ENCODE results near the gene BCL11B.

The BCL11B gene

DNA sequence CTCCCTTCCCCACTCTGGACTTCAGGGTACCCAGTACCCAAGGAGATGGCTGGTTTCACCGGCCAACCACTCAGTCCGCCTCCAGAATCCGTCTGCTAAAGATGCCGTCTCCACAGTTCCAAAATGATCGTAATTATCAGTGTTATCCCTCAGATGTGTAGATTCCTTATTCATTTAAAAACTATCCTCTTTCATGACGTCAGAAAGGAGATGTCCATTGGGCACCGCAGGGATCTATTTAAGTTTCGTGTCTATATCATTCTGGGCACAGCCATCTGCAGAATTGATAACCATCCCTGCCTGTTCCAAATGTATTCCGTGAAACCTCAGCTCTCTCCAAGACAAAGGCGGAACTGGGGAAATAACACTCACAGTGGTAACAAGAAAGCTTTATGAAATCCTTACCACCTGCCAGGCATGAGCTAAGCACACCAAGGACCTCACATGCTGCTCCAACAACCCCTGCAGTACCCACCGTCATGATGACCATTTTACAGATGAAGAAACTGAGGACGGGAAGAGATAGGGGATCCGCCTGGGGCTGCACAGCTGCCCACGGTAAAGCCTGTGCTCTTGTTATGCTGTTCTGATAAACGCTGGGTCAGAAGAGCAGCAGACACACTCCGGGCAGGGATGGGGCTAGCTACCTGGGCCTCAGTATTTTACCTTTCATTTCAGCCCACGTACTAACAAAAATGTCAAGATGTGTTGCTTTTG lies 90.0 kb downstream of the BCL11B start:
- DNase-seq (ENCODE audit: low spot score) = no peak

DNA sequence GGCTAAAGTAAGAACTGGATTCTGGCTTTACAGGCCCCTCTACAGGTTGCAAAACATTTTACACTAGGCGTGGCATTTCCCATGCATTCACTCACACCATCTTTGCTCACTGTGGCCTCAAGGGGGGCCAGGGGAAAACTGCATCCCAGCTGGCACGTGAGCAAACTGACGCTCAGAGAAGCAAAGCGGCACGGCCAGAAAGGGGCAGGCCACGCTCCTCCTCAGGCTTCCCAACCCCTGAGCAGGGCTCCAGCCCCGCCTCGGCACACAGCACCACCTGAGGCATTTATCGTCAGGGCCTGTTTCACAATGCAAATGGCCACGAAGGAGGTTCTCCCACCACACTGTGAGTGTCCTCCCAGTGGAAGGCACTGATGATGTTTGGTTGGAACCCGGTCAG lies 90.8 kb downstream of the BCL11B start:
- no peak for DNase-seq (ENCODE audit: low spot score)

DNA sequence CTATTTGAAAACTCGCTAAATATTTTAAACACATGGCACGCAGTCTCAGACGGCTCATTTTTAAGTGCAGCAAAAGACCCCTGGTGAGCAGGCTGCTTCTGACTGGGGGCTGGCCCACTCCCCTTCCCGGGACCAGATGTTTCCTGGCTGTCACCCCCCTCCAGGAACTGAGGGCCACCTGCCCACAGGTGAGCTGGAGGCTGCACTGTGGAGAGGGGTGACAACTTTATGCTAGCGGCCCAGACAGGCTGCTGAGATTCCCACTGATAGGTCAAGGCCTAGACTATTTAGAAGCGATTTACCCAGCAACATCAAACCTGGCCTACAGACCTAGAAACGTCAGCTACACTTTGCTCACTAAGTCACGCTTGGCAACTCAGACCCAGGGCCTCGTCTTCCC lies 92.1 kb downstream of the BCL11B start:
- DNase-seq (ENCODE audit: low spot score) = no peak

DNA sequence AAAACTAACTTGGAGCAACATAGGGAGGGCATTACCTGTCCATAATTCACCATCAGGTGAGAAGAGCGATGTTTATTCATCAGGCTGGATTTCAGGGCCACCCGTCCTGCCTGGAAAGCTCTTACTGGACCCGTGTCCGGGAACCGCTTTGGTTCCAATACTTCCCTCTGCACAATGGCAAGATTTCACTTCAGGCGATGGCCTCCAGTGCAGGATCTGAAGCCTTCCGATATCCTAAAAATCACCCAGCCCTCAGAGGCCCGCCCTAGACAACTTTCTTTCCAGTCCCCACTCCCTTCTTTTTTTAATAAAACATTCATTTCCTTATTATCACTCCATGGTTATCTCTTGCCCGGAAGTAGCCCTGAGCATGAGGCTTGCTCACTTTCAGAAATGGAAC lies 92.5 kb downstream of the BCL11B start:
- DNase-seq (ENCODE audit: low spot score) = no peak

DNA sequence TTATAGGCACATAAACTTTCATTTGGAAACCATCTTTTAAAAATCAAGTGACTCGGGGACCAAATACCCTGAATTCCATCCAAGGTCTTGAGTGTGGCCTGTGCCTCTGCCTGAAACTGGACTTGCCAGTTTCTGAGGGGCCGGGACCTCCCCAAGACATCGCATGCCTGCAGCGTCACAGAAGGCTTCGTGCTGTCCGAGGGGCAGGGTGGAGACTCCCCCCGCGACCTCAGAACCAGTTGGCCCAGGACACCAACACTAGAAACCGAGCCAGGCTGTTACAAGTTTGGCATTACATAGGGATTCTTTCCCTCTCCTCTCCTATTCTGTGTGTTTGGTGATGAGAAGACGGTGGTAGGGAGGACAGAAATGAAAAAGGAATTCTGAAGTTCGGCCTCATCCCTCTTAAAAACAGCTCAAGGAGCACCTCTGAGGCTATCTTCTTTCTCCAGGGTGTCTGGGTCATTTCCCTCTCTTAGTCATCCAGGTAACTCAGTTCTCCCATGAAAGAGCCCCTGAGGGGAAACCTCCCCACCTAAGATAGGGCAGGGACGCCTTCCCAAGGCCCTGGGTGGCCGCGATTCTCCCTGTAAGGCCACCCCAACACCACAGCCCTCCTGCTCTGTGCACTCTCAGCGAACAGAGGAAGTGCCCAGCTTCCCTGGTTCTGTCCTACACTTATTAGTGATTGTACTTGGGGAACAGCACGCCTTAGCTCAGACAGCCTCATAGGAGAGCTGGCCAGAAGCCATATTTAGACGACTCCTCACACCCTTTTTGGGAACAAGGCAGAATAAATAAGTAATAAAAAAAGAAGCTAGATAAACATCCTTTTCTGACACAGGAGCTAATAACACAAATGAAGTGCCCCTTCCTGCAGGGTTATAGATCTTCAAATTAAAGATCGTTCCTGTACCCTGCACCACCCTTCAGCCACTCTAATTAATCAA lies 93.8 kb downstream of the BCL11B start:
- no peak for DNase-seq (ENCODE audit: low spot score)

DNA sequence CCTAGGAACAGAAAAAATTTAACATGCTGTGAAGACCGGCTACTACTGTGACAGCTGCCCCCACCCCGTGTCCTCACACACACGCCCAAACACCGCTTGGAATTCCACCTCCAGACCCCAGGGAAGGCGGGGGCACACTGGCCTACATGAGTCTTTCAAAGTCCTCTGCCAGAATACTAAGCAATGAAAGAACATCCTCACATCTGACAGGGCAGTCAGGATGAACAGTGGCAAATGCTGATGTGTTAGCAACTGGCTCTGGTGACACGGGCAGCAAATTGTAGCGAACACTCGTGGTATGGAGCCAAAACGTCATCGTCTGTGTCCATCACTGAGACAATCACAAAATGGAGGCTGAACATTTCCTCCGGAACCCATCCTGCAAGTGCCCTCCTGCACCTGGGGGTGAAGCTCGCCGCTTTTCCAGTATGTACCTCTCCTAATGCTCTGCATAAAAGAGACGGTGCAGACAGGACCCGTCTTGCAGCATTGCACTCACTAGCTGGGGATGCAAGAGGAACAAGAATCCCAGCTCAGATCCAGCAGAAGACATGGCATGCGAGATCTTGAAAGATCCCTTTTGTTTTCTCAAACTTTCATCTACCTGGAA lies 94.8 kb downstream of the BCL11B start:
- peak; percentile 37 for DNase-seq (ENCODE audit: low spot score)

DNA sequence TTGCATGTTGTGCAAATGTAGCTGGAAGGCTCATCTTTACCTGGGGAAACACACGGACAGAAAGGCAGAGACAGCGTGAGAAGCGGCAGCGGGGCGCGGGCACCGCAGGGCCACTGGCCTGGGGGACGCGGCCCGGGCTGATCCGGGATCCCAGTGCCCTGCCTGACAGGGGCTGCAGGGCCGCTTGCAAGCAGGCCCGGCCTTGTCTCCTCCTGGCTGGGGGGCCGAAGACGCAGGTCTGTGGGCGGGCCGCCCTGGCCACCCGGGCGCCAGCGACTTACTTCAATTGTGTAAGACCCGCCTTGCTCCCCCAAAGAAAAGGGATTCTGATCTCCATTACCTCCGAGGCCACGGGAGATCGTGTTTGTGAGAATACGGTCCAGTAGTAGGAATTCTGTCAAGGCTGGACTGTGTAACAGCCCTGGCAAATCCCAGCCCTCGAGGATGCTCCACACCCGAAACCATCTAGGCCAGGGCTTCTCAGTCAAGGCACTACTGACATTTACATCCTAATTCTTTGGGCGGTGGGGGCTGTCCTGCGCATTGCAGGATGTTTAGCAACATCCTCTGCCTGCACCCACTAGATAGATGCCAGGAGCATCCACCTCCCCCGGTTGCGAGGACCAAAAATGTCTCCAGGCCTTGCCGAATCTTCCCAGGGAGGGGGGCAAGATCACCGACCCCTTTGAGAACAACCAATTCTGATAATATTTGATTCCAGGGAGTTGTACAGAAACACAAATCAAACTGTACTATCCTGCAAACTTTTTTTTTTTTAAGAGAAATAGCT lies 95.6 kb downstream of the BCL11B start:
- DNase-seq (ENCODE audit: low spot score) = peak; percentile 29

DNA sequence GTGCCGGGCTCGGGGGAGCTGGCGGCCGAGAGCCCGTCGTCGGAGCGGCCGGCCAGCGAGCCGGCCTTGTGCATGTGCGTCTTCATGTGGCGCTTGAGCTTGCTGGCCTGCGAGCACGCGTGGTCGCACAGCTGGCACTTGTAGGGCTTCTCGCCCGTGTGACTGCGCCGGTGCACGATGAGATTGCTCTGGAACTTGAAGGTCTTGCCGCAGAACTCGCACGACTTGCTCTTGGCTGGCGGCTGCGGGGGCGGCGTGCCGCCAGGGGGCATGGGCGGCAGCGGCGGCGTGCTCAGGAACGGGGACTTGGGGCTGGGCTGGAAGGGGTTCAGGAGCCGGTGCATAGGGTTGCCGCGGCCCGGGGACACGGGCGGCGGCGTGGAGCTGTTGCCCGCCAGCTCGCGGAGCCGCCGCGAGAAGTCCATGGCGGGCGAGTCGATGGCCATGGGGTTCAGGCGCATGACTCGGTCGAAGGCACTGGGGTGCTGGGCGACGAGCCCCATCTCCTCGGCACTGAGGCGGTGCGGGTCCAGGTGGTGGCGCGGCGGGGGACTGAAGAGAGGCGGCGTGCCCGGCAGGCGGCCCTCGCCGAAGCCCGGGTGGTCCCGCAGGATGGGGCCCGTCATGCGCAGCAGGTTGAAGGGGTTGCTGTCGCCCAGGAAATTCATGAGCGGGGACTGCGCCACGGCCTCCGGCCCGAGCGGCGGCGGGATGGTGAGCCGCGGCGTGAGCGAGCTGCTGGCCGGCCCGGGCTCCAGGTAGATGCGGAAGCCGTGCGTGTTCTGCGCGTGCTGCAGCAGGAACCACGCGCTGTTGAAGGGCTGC lies 96.5 kb downstream of the BCL11B start:
- peak; percentile 34 for DNase-seq (ENCODE audit: low spot score)

DNA sequence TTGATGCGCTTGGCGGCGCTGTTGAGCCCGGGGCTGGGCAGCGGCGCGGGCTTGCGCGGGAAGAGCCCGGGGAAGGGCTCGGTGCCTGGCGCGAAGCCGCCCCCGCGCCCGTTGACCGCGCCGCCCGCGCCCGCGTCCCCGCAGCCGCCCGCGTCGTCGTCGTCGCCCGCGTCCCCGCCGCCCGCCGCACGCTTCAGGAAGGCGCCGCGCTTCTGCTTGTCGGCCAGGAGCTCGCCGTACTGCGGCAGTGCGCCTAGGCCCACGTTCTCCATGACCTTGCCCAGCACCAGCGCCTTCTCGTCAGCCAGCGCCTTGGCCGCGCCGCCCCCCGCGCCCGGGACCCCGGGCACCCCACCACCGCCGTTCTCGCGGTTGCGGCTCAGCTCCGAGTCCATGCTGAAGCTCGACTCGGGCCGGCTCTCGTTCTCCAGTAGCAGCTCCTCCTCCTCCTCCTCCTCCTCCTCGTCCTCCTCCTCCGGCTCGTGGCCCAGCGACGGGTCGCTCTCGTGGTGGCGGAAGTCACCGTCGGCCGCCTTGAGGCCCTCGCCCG lies 97.2 kb downstream of the BCL11B start:
- peak; percentile 32 for DNase-seq (ENCODE audit: low spot score)

DNA sequence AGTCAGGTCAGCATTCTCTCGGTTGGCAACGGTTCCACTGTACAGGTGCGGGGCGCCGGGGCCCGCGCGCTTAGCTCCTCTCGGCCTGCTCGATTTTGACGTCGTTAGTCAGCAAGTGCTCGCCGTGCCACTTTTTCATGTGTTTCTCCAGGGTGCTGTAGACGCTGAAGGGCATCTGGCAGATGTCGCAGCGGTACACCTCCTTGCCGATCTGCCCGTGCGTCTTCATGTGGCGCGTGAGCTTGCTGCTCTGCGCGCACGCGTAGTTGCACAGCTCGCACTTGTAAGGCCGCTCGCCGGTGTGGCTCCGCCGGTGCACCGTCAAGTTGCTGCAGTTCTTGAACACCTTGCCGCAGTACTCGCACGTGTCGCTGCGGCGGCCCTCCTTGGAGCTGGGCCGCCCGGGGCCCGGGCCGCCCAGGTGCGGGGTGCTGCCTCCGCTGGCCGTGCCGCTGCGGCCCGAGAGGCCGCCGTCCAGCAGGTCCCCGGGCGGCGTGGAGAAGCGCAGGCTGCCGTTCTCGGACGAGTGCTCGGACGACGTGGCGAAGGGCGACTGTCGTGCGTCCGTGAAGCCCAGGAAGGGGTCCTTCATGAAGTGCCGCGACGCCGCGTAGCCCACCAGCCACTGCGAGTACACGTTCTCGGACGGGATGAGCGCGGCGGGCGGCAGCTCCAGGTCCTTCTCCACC lies 97.8 kb downstream of the BCL11B start:
- DNase-seq (ENCODE audit: low spot score) = peak; percentile 42

DNA sequence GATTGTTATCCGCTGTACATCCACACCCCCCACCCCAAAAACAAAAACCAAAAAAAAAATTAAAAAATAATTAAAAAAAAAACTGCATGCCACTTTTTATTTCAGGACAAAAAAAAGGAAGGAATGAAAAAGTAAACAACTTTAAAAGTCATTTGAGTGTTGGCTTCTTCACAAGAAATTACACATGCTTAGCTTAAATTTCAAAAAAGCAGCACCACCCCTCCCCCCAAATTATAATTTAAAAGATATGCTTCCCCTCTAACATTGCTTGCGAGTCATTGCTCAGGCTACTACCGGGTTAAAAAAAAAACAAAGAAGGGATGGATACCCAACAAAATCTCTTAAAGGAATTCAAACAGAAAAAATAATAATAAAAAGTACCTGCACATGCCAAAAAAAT lies 98.5 kb downstream of the BCL11B start:
- no peak for DNase-seq (ENCODE audit: low spot score)

DNA sequence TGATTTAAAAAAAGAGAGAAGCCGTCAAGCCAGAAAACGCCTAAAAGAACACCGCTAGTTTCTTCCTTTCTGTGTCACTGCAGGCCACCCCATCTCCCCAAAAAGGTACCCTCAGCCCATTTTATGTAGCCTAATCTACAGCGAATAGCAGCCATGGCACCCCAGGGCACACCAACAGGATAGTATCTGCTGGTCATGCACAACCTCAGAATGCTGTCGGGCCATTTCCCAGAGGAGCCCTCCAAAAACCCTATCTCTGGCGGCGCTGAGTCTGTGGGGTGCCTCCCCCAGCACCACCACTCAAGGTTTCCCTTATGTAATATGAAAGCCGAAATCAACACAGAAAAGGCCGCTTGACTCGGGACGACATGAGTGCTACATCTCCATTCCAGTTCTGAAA lies 98.9 kb downstream of the BCL11B start:
- DNase-seq (ENCODE audit: low spot score) = peak; percentile 22

DNA sequence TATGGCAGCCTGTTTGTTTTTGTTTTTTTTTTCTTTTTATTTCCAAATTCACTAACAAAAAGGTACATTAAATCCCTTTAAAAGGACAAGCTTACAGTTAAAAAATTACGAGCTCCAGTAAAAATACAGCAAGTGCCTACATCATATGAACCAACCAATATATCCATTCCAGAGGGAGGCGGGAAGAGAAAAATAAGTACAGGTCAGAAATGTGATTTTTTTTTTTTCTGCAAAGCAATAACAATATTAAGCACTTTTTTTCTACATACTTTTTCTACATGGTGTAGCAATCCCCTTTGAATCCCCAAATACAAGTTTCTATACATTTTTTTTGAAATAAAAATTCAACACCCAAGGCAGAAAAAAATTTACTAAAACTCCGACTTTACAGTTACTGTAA lies 100.6 kb downstream of the BCL11B start:
- no peak for DNase-seq (ENCODE audit: low spot score)

DNA sequence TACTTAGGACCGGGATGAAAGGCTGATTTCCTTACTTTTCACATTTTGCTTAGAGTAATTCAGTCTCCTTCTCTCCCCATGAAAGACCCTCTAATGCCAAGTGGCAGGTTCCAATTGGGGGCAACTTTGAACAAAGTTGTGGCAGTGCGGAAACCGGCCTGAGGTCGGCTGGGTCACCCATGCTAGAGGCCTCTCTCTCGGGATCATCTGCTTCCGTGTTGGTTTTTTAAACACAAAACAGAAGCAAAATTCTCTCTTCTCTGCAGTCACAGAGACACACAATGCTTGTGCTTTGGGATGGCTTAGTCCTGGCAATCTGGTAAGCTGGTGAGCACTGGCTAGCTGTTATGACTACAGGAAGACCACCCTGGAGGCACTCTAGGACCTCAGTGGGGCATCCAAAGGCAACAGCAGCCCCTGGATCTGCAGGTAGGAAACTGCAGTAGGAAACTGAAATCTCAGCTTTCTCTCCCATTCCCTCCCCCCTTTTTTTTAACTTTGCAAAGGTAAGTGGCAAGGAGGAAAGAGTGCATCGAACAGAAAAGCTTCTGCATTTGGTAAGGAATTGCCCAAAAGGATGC lies 102.1 kb downstream of the BCL11B start:
- peak; percentile 40 for DNase-seq (ENCODE audit: low spot score)

DNA sequence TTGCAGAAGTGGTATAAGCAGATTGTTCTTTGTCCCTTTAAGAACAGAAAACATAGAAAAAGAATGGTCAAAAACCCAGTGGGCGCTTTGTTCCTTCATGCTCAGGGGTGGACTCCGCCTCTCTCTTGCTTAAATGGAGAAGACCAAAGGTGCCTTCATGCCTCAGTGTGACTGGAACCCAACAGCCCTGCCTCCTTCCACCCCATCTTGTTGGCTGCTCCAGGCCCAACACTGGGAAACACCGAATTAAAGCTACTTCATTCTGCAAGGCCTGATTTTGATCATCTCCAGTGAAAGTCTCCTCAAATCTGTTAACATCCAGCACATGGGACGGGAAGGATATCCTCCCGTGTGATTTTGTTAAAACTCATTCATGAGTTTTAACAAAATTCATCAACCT lies 103.7 kb downstream of the BCL11B start:
- DNase-seq (ENCODE audit: low spot score) = peak; percentile 6

DNA sequence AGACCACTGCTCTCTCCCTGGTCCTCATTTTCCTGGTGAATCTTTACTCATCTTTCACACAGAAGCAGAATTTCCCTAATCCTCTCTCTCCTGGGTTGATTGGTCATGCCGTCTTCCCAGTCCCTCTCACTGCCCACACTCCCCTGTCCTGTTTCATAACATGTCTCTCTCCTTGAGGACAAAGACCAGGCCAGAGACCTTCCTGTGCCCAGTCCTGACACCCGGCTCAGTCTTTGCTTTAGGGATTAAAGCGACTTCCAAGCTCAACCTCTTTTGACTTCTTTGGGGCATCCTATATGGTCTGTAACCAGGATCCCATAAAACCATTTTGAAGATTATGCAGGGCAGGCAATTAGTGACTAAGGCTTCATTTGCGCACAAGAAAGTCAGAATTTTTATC lies 105.5 kb downstream of the BCL11B start:
- peak; percentile 16 for DNase-seq (ENCODE audit: low spot score)

DNA sequence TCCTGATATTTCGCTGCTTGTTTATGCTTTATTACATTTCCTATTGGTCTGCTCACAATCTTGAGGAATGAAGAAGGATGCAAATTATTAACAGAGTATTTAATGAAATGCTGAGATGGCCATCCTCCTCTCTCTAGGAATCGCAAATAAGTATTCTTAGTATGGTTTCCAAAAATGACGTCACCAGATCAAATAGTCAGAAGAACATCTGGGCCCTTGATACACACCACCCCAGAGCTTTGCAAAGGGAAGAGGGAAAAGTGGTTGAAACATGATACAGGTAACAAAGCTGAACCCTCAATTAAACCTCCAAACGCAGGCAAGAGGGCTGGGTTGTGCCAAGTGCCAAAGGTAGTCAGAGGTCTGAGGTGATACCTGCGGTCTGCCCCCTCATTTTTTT lies 107.3 kb downstream of the BCL11B start:
- no peak for DNase-seq (ENCODE audit: low spot score)

DNA sequence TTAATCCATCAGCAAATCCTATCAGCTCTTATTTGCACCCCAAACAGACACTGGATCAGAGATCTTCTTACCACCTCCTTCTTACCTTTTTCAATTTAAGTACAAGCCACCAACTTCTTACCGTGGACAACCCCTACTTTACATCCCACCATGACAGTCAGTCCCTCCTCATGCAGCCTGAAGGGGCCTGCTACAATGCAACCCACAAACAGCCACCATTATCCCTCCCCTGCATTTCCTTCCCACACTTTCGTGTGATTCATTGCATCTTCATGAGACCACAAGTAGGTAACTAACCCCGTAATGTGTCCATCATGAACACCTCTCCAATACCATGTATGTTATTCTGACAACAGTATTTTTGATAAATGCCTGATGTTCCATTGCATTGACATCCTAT lies 108.6 kb downstream of the BCL11B start:
- peak; percentile 5 for DNase-seq (ENCODE audit: low spot score)

DNA sequence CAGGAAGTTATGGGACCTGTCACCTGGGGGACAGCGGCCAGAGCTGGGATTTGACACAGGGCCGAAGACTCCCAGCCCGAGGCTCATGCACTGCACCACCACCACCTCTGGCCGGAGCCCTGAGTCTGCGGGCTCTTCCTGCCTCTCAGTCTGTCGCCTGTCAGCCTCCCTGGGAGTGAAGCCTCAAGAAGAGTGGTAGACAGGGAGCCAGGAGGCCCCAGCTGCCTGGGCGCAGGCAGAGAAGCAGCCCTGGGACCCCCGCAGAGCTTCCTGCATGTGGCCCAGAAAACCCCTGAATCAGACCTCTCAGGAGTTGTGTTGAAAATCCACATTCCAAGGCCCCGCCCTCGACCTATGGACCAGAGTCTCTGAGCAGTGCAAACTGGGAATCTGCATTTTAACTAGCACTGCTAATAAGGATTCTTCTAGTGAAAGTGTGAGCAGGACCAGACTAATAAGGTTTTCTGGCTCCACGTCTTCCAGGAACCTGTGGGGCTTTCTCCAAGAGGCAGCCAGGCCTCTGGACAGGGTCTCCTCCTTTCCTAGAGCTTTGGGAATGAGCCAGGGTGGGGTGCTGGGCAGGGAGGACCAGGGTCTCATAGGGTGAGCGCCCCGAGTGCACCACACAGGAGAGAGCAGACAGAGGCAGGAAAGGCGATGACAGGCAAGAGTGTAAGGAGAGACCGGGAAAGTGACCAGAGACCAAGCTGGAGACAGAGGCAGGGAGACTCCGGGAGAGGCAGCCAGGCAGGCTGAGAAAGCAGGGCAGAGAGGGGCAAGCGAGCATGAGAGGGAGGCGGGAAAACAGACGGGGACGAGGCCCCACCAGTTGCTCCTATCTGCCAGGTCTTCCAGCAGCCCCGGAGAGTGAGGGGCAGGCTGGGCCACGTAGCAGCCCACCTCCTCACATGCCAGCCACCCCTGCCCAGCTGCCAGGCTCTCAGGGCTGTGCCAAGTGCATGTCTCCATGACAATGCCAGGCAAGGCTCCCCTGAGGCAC lies 112.4 kb downstream of the BCL11B start:
- peak; percentile 45 for DNase-seq (ENCODE audit: low spot score)
